Mucosa of stomach (tissue), 1 donor: ENCODE measurements around the gene OSBPL1A.

Experiments used
- H3K27me3 ChIP-seq: one replicate; pipeline ENCODE4 v1.7.0; 2013; ENCODE audit warnings: mild to moderate bottlenecking, low read length; ENCODE audit not compliant: control insufficient read depth, insufficient read depth
- H3K36me3 ChIP-seq: one replicate; pipeline ENCODE4 v1.7.0; 2013; ENCODE audit warnings: low read length; ENCODE audit not compliant: control insufficient read depth, insufficient read depth
- H3K4me1 ChIP-seq: one replicate; pipeline ENCODE4 v1.7.0; 2013; ENCODE audit warnings: mild to moderate bottlenecking, low read length; ENCODE audit not compliant: control insufficient read depth, insufficient read depth
- H3K4me3 ChIP-seq: one replicate; pipeline ENCODE4 v1.7.0; 2013; ENCODE audit warnings: low read length
- H3K9ac ChIP-seq: one replicate; pipeline ENCODE4 v1.7.0; 2013; ENCODE audit warnings: mild to moderate bottlenecking, low read length, moderate library complexity
- H3K9me3 ChIP-seq: one replicate; pipeline ENCODE4 v1.7.0; 2013; ENCODE audit warnings: mild to moderate bottlenecking, low read length, moderate library complexity; ENCODE audit not compliant: control insufficient read depth
- donor health status: Pancreatic carcinoma.

OSBPL1A gene

DNA sequence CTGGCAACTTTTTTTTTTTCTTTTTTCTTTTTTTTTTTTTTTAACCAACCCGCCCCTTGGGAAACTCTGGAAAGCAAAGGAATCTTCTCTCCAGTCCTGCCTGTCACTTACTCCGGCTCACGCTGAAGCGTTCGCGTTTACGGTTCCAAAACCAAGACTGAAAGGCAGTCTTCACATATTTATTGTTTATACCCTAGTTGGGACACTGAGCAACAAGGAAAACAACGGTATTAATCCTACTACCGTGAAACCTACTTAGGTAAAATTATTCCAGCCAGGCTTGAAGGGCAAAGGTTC, 125.4 kb downstream of the OSBPL1A start:
- Histone ChIP-seq H3K36me3 (no peaks in the 10 kb centered on the region), H3K9me3 (no peaks in the 10 kb centered on the region), H3K27me3 (no peaks in the 10 kb centered on the region), H3K9ac (peak overlapping the region; percentile 67), H3K4me3 (peak overlapping the region; percentile 61), H3K4me1 (peaks cover 12% of the 10 kb centered on the region)

DNA sequence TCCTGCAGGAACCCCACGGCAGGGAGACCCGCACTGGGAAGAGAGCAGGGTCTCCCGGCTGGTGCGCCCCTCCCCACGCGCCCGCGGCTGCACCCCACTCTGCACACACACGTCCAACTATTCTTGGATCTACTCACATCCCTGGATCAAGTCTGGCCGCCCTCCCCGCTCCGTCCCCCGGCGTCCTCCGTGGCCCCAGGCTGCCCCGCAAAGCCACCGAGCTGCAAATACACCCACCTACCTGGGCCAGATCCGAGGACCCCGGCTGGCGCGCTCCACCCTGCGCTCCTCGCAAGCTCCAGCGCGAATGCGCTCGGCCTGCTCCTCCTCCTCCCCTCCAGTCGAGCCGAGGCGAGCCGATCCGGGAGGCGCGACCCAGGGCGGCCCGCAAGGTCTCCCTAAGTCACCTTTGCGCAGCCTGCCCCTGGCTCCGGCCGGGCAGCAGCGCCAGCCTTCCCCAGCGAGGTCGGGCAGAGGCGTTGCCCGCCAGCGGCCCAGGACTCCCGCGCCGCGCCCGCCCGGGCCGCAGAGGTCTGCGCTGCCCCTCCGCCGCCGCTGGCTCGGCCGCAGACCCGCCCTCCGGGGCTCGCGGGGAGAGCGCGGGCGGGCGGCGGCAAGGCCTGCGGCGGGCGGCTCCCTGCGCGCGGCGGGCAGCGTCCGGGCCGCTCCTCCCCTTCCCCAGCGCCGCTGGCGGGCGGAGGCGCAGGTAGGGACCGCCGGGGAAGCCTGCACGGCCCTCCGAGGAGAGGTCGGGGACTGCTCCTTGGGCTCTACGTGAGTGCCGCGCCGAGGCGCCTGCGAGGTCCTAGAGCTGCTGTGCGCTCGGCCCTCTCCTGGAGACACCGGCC, 126.0 kb downstream of the OSBPL1A start:
- Histone ChIP-seq H3K4me1 (peaks cover 12% of the 10 kb centered on the region), H3K27me3 (no peaks in the 10 kb centered on the region)

DNA sequence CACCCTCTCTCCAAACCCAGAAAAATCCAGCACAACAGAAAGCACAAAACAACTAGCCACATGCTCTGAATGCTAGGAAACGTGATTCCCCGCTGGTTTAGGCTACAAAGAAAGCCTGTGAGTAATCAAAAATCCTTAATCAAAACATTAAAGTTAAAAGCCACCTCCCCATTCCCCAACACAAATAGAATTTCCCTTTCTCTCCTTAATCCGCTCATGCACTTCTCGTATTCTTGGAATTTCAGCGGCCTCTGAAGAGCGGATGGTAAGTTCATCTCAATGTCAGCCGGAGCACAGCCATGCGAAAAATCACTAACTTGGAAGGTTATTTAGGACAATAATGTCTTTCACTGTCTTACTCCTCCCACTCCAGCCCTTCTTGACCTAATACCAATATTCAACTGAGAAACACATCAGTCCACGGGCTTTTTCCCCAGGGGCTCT, 126.7 kb downstream of the OSBPL1A start:
- Histone ChIP-seq H3K9me3 (no peaks in the 10 kb centered on the region), H3K9ac (peak overlapping the region; percentile 81), H3K27me3 (no peaks in the 10 kb centered on the region), H3K36me3 (no peaks in the 10 kb centered on the region), H3K4me3 (peak overlapping the region; percentile 62), H3K4me1 (peaks cover 12% of the 10 kb centered on the region)

More for the DNA sequence above, 126.0 kb downstream of the OSBPL1A start:
- H3K9me3 ChIP-seq, result no peaks in the 10 kb centered on the region
- H3K9ac ChIP-seq, result peak overlapping the region; percentile 81
- no peaks in the 10 kb centered on the region for H3K36me3 ChIP-seq
- H3K4me3 ChIP-seq, result peak overlapping the region; percentile 62

- Histone ChIP-seq H3K4me1 (peaks cover 12% of the 10 kb centered on the region), H3K9ac (peak overlapping the region; percentile 81), H3K36me3 (no peaks in the 10 kb centered on the region), H3K4me3 (peak overlapping the region; percentile 62), H3K27me3 (no peaks in the 10 kb centered on the region), H3K9me3 (no peaks in the 10 kb centered on the region)
Measured at GRCh38 chr18:24270358-24270936, 127.2 kb downstream of the OSBPL1A start.

- Histone ChIP-seq H3K9ac (no peak overlapping the region), H3K36me3 (no peaks in the 10 kb centered on the region), H3K27me3 (no peaks in the 10 kb centered on the region), H3K4me1 (peaks cover 8% of the 10 kb centered on the region), H3K9me3 (no peaks in the 10 kb centered on the region), H3K4me3 (no peak overlapping the region)
Measured at GRCh38 chr18:24268784-24269550, 128.7 kb downstream of the OSBPL1A start.

DNA sequence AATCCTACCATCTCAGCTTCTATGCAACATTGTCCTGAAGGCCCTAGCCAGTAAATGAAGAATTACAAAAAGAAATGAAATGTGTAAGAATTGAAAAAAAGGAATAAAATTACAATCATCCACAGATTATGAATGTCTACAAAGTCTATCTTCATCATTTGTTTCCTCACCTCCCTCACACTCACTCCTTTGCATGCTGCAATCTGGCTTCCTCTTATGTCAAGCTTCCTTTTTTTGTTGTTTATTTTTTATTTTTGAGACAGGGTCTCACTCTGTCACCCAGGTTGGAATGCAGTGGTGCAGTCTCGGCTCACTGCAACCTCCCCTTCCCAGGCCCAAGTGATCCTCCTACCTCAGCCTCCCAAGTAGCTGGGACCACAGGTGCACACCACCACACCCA, 129.7 kb downstream of the OSBPL1A start:
- H3K36me3 ChIP-seq, result no peaks in the 10 kb centered on the region
- no peak overlapping the region for H3K9ac ChIP-seq
- no peaks in the 10 kb centered on the region for H3K27me3 ChIP-seq
- no peak overlapping the region for H3K4me3 ChIP-seq
- no peaks in the 10 kb centered on the region for H3K9me3 ChIP-seq
- H3K4me1 ChIP-seq, result no peaks in the 10 kb centered on the region

DNA sequence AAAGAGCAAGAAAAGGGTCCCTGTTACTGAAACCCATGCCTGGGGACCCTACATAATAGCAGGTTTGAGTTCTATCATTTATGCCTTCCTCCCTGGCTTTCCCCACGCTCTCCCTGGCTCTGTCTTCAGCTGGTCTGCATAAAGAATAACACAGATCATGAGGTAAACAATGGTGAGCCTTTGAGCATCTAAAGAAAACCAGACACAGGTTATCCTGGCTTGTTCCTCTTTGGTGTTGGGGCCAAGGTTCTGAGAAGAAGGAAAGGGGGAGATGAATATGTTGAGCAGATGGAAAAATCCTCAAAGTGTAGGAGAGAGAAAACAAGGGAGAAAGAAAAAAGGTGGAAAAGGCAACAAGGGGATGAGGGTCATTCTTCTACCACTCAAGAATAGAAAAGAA, 131.5 kb downstream of the OSBPL1A start:
- H3K9me3 ChIP-seq, result no peaks in the 10 kb centered on the region
- no peak overlapping the region for H3K4me3 ChIP-seq
- no peaks in the 10 kb centered on the region for H3K36me3 ChIP-seq
- H3K9ac ChIP-seq, result no peak overlapping the region
- no peaks in the 10 kb centered on the region for H3K4me1 ChIP-seq
- no peaks in the 10 kb centered on the region for H3K27me3 ChIP-seq

DNA sequence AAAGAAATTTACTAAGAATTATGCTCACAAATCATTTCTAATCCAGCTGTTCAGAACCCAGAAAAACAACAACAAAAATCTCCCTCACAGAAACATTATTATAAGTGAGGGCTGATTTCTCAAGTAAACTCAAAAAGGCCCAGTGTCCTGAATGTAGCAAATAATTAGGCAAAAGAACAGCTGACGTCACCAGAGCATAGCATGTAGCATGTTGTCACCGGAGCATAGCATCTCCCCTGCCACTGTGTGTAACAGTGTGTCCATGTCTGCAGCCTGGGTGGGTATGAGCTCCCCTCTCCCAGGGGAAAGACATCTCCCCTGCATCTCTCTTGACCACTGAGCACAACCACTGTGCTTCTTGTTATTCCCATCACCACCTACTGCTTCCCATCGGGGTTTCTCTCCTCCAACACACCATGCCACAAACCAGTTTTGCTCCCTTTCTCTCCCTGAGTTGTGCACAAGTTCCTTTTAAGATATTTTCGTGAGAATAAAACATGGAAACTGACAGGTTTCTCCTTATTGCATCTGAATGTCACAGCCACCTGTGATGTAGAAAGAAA, 132.0 kb downstream of the OSBPL1A start:
- Histone ChIP-seq H3K4me1 (no peaks in the 10 kb centered on the region), H3K4me3 (no peak overlapping the region), H3K36me3 (no peaks in the 10 kb centered on the region), H3K9ac (no peak overlapping the region), H3K9me3 (no peaks in the 10 kb centered on the region), H3K27me3 (no peaks in the 10 kb centered on the region)

- no peaks in the 10 kb centered on the region for H3K36me3 ChIP-seq
- H3K4me3 ChIP-seq, result no peak overlapping the region
- H3K4me1 ChIP-seq, result no peaks in the 10 kb centered on the region
- no peak overlapping the region for H3K9ac ChIP-seq
- H3K27me3 ChIP-seq, result no peaks in the 10 kb centered on the region
- no peaks in the 10 kb centered on the region for H3K9me3 ChIP-seq
Measured at GRCh38 chr18:24263050-24263449, 134.6 kb downstream of the OSBPL1A start.

DNA sequence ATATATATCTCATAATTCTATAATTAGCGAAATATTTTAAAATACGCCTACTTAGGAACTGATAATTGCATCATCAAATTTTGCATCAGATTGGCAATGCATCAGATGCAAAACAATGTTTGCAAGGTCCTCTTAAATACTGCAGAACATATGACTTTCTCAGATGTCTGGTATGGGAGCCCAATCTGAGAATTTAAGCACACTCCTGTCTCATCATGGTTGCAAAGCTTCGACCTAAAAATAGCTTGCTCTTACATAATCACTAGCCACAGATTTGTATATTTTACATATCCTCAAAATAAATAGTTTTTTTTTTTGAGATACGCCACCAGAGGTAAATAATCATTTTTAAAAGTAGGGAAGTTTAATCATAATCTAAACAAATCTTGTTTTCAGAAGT, 135.5 kb downstream of the OSBPL1A start:
- Histone ChIP-seq H3K9me3 (no peaks in the 10 kb centered on the region), H3K4me1 (no peaks in the 10 kb centered on the region), H3K4me3 (no peak overlapping the region)

GRCh38 chr18:24259869-24260641, 137.6 kb downstream of the OSBPL1A start:
- no peaks in the 10 kb centered on the region for H3K4me1 ChIP-seq
- H3K9ac ChIP-seq, result no peak overlapping the region
- no peaks in the 10 kb centered on the region for H3K36me3 ChIP-seq
- H3K4me3 ChIP-seq, result no peak overlapping the region
- no peaks in the 10 kb centered on the region for H3K27me3 ChIP-seq
- no peaks in the 10 kb centered on the region for H3K9me3 ChIP-seq

More for the DNA sequence above, 135.5 kb downstream of the OSBPL1A start:
- H3K9ac ChIP-seq, result no peak overlapping the region
- H3K27me3 ChIP-seq, result no peaks in the 10 kb centered on the region
- no peaks in the 10 kb centered on the region for H3K36me3 ChIP-seq
